GM12892 (cell line): ENCODE results near the gene RBMS1.

Experiments used
- POLR2A ChIP-seq: IDR thresholded peaks from 2 replicates; pipeline ENCODE4 v1.6.1; 2011; ENCODE audit warnings: low read depth, low read length, control low read depth
- POLR2AphosphoS5 ChIP-seq: IDR thresholded peaks from 2 replicates; pipeline ENCODE4 v1.6.1; 2011; ENCODE audit warnings: low read depth, low read length, control low read depth

DNA sequence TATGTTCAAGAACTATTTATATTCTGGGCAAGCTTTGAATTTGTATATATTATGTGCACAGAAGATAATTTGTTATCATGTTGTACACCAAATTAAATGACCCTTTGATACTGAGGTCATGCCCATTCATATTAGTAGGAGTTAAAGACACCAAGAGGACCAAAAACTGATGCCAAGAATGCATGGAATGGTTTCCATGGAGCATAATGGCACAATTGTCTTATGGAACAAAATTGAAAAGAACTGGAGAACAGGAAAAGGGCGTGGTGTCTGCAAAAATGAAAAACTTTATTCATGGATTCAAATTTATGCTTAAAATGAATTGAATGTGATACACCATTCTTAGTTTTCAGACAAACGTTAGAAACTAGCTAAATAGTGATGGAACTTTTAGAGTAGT, 24.1 kb upstream of the RBMS1 start:
- TF ChIP-seq POLR2AphosphoS5 (no peak), POLR2A (no peak)
